Epidermal melanocyte (primary cell): ENCODE results near the gene CITED2.
"Not testable (repeated sequence)": the region's sequence is repeated elsewhere in the genome, so short reads cannot be mapped to it uniquely, and the experiment has no call there.

Source experiments
- DNase-seq: peaks from one replicate; pipeline ENCODE4 v3.0.0; 2011; ENCODE audit warnings: low spot score; ENCODE audit not compliant: insufficient read length

The CITED2 gene

DNA sequence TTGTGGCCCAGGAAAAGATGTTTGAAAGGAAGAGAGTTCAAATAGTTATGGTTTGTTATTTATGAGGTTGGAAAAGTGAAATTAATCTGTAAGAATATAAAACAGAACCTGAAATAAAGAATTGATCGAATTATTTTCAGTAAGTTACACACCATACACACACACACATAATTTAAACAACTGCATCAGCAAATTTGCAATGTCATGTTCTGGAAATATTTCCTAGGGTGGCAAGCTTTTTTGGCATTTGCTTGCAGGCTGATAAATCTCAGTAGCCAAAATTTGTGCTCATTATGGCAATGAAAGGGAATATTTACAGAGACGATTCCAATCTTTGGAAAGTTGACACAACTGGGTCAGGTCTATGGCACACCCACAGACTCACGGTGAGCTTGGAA is 9.5 kb downstream of the CITED2 start:
- DNase-seq = no peak

DNA sequence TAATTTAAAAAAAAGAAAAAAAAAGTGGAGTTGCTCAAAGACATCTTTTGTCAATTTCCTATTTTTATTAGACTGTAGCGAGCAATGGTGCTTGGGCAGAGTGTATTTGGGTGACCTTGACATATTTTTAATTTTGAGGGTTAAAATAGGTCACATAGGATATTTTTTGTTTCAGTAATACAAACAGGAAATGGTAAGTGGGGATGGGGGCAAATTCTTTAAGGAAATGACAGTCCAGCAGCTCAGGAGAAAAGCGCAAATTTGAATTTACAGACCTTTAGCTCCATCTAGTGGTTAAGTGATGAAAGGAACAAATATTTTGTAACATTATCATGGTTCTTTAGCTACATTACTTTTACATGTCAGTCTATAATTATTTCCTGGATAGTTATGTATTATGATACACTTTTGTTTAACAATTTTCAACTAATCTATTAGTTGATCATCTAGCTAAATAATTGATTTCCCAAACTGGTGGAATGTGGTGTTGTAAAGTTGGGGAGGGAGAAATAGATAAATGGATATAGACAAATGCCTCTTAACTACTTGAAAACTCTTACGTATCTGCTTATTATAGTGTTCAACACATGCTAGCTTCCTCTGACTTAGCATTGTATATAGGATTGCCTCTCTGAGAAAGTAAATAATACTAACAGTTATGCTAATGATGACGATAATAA is 10.0 kb downstream of the CITED2 start:
- DNase-seq = peak; percentile 42

DNA sequence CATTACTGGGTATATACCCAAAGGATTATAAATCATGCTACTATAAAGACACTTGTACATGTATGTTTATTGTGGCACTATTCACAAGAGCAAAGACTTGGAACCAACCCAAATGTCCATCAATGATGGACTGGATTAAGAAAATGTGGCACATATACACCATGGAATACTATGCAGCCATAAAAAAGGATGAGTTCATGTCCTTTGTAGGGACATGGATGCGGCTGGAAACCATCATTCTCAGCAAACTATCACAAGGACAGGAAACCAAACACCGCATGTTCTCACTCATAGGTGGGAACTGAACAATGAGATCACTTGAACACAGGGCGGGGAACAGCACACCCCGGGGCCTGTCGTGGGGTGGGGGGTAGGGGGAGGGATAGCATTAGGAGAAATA is 10.7 kb downstream of the CITED2 start:
- DNase-seq = not testable (repeated sequence)

DNA sequence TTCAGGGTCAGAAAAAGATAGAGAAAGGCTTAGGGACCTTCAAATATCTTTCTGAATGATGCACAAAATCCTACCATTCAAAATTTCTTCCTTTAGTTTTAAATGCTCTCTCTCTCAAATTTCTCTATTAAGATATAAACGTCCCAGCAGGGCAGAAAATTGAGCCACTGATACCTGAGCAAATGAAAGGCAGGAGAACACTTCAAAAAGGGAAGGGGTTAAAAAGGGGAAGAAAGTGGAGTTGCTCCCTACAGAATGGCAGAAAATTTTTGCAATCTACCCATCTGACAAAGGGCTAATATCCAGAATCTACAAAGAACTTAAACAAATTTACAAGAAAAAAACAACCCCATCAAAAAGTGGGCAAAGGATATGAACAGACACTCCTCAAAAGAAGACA is 11.3 kb downstream of the CITED2 start:
- DNase-seq = not testable (repeated sequence)

DNA sequence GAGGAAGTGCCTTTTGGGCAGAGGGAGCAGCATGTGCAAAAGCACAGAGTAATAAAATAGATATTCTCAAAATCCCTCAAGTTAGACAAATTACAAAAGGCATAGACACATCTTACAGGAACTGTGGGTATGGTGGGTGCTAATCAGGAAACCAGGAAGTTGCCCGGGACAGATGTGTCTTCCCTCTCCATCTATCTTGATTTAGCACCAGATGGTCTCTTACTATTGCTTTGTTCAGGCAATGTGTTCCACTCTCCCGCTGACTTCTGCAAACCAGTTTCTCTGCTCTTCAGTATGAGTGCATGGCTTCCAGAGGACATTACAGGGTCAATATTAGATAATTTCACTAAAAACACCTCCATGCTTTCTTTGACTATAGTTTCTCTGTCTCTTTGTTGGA is 13.2 kb downstream of the CITED2 start:
- no peak for DNase-seq

DNA sequence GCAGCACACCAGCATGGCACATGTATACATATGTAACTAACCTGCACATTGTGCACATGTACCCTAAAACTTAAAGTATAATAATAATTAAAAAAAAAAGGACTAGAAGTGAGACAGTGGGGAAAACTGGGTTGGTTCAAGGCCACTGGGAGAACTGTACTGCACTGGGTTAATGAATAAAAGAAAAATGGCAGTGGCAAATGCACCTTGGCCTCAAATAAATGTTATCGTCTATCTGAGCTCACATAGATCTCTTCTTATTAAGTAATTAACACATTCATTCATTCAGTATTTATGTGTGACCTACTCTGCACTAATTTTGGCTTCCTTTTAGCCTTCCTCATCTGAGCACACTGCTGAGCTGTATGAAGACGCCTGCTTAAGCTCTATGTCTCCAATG is 17.5 kb downstream of the CITED2 start:
- DNase-seq = no peak

DNA sequence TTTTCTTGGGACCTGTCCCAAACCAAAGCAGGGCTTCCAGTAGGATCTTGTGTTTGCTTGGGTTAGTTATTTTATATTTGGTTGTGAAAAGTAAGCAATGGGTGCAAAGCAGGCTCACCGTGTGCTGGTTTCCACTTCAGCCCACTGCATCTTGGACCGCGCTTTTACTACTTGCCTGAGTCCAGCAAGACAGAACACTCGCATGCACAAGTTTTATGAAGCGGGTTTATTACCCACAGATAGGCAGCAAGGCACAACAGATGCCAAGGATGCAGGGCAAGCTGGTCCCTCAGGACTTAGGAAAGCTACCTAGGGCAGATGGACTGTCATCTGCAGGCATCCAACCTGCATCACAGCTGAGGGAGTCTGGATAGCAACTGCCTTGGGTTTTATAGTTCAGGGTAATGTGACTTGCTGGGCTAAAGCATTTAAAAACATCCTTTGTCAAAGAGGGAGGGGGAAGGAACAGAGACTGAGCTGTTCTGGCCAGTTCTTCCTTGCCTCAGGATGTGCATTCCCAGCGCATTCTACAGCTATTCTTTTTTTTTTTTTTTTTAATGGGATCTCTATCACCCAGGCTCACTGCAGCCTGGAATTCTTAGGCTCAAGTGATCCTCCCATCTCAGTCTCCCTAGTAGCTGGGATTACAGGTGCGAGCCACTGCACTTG is 18.5 kb downstream of the CITED2 start:
- DNase-seq = no peak

DNA sequence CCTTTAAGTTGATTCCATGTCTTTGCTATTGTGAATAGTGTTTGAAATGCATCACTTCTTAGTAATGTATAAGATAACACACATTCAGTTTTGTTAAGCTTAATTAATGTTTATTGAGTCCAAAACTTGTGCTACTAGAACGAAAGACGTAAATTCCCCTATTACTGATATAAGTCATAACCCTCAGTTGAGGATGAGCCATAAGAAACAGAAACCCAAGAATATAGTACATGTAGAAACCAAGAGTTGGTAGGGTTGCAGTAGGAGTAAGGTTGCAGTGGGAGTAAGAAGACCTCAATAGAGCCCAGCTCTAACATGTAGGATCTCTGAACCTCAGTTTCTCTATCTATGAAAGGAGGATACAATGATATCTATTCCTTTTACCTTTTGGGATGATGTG is 19.3 kb downstream of the CITED2 start:
- no peak for DNase-seq

DNA sequence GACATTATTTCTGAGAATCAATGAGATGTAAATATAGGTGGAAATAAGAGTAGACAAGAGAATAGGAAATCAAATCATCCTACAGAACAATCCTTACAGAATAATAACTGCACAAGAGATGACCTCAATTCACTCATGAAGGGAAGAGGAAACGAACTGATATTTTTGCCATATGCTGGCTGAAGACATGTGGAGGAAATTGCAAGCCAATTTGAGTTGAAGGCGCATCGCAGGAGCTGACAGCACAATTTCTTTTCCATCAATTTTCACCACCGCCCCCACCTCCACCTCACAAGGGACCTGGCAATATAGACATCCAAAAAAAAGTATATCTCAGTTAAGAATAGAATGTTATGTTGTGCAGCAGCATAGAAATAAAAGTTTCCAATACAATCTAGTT is 20.3 kb downstream of the CITED2 start:
- DNase-seq = no peak

DNA sequence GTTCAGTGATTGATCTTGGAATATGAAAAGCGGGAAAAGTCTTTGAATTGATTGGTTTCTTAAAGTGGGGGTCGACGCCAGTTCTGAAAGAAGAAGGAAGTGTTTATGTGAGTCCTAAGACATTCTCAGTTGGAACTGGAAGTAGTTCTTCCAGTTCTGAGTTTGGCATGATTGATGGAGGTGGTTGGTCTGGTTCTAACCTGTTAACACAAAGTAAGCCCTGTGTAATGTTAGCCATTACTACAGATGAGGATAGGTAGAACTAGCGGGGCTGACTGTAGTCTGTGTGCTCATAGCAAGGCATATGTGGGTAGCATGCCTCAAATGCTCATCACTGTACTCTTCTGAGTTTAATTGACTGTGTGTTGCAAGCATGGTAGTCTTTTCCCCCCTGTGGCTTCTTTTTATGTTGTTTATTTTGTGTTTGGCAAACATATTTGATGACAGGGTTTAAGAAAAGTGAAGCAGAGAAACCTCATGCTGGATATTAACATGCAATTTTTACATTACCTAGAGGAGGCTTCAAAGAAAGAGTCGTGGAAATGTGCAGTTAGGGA is 24.9 kb downstream of the CITED2 start:
- DNase-seq = no peak

DNA sequence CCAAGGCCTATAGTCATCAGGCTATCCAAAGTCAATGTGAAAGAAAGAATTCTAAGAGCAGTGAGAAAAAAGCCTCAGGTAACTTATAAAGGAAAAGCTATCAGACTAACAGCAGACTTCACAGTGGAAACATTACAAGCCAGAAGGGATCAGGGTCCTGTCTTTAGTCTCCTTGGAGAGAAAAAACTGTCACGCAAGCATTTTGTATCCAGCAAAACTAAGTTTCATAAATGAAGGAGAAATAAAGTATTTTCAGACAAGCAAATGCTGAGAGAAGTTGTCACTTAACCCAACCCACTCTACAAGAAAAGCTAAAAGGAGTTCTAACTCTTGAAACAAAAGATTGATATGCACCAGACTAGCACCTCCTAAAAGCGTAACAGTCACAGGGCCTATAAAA is 28.1 kb downstream of the CITED2 start:
- no peak for DNase-seq

DNA sequence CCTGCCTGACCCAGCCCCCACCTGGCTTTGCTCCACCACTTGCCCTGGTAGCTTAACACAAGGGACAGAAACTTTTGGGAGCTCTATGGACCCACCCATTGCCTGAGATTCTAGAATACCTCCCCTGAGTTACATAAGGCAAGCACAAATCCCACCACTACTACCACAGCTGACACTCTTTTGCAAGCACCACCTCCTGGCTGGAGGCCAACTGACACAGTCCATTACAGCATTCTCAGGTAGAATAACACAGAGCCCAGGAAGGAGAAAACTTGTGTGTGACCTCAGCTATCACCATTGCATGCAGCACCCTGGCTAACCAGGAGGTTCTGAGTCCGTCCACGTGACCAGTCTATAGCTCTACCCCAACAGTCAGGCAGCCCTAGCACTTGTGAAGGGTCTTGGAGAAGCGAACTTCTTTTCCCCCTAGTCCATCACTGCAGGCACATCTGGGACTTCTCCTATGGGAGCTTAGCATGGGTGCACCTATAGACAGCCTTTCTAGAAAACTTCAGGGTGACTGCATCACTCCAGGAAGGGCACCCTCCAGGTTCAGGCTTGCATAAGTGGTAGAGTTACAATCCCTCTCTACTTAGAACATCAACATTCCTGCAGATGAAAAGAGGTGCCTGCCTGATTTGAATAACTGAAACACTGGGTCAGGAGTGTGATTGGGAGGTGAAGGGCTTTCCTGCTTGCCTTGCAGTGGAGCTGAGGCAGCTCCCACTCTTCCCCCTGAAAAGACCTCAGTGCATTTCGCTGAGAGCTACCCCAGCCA is 30.1 kb downstream of the CITED2 start:
- DNase-seq = no peak

DNA sequence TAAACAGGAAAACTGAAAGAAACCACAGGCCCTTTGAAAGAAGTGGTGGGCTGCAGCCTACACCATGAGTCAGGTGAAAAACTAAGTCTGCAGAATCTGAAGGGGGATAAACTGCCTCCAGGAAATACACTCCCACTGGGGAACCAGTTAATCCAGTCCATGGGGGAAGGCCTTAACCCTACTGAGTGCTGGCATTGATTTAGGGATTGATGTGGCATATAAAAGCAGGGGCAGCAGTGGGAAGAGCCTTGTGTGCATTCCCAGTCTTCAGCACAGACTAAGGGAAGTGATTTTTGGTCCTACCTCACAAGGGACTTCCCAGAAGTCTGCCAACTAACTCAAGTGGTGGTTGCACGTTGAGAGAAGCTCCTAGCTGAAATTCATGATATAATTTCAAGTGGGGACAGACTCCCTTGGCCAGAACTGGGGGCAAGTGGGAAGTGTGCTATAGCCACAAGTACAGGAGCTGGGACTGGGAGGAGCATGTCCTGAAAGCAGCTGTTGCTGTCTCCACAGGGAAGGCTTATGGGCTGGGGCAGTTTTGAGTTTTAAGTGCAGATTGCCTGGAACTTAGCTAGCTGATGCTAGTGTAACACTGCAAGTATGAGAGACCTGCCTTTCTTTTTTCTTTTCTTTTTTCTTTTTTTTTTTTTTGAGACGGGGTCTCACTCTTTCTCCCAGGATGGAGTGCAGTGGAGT is 31.2 kb downstream of the CITED2 start:
- DNase-seq = no peak

DNA sequence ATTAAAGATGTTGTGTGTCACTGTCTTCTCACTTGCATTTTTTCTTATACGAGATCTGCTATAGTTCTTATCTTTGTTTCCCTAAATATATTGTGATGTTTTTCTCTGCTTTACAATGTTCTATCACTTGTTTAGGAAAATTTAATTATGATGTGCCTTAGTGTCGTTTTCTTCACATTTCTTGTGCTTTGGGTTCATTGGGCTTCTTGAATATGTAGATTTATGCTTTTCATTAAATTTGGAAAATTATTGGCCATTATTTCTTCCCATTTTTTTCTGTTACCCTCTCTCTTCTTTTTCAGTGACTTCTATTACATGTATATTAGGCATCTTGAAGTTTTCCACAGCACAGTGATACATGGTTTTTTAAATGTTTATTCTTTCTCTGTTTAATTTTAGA is 33.4 kb downstream of the CITED2 start:
- DNase-seq = no peak

DNA sequence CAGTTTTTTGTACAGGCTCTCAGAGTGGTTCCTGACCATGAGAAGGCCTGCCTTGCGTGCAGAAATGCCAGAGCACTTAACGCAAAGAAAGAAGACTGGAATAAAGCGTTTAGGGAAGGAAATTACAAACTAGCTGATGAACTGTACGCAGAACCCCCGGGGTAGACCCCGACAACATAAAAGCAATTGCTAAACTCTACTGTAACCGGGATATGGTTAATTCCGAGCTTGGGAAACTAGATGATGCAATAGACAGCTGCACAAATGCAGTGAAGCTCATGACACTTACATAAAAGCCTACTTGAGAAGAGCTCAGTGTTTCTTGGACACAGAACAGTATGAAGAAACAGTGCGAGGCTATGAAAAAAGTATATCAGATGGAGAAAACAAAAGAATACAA is 35.7 kb downstream of the CITED2 start:
- no peak for DNase-seq

DNA sequence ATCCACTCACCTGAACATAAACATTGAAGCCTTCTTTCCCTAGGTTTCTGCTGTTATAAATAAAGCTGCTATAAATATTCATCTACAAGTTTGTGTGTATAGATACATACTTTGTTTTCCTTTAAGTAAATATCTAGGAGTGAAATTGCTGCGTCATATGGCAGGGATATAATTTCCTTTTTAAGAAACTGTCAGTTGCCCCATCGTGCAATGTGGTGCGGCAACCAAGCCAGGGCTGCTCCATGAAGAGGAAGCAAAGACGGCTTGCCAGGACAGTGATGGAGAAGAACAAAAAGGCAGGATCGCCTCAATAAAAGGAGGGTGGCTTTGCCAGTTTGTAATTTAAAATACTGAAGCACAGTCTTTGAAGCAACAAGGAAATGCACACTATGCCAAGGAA is 36.6 kb downstream of the CITED2 start:
- DNase-seq = no peak

DNA sequence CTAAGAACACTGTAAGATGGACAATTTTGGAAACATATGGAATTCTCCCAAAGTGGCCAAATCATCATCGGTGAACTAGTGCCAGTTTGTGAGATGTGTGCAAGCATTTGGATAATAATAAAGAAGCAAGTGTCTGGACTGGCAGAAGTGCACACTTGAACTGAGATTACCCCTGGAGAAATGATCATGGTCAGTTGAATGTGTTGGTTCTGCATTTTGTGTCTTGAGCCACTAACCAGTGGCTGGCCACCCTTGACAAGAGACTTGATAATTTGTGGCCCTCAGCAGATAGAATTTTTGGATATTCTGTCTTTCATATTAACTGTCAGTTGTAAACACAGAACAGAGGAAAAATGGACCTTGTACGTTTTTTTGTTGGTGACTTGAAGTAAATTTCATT is 37.4 kb downstream of the CITED2 start:
- no peak for DNase-seq

DNA sequence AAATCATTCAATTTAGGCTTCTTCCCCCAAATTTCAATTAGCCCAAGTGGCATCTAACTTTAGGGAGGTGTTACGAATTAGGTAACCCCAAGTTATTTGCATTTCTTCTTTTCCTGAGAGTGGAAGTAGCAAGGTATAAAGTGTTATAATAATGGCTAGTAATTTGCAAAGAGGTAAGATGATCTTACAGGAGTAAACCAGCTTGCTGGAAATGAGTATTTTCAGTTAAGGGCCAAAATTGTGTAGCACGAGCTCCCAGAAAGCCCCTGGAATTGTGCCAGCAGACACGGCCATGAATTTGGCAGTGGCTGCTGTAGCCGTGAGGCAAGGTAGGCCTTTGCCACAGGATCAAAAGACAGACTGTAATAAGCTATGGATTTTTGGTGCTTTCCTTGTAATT is 38.0 kb downstream of the CITED2 start:
- no peak for DNase-seq

DNA sequence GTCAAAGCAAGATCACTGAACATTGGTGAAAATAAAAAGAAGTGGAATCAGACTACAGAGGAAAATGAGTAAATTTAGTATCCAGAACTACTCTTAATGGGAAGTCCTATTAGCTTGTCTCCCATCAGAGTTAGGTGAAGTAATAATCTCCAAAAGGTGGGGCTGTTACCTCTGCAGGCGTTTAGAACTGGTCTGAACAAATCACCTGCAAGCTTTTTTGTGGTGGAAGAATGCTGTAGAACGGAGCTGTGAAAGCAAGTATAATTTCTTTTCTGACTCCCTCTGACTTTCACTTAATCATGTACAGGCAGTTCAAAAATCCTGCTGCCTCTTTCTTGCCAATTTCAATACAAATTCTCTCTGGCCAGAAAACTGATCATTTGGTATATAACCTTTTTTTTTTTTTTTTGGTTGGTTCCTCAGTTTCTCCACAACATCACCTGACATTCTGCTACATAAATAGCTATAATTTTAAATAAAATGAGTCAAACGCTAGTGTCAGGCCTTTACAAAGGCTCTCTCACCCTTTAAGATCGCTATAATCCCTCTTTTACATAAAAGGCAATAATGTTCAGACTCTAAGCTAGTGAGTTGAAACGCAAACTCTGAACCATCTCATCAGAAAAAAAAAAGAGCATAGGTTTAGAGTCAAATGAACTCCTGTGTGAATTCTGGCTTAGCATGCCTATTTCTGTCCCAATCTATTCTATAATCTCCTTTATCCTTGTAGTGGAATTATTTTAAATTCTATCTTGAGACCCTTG is 38.8 kb downstream of the CITED2 start:
- DNase-seq = no peak

DNA sequence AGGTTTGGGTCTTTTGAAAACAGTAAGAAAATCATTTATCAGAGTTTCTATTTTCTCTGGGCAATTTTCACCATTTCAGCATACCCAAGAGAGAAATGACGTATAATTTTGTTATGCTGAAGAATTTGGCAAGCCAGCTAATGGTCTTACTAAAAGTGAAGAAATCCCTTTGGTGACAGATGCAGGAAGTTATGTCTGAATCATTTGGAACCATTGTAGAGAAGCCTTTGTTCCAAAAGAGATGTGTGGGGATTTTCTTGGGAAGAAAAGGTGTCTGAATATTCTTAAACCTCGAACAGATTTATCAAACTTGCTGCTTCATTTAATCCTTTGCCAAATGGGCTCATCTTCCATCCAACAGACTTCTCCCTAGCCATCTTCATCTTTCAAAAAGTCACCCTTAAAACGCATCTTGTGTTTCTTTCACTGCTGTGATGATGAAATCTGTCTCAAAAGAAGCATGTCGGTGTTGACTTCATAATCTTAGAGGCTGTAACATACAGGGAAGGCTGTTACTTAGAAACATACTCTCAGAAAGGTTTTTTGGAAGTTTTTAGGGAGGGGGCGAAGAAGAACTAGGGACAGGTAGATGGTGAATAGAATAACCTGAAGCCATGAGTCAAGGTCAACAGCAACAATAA is 39.5 kb downstream of the CITED2 start:
- DNase-seq = no peak
